ENCODE results near the gene ORAI2. TPM values are rescaled to one million over a fixed set of nuclear protein-coding genes. Genes with fewer than 3 reads are reported as not detected.
"Not testable (repeated sequence)": the region's sequence is repeated elsewhere in the genome, so short reads cannot be mapped to it uniquely, and the experiment has no call there.

ORAI2 gene
- total and polyA plus RNA-seq, 2 experiments from 2014 or later: 20.4 to 25.5 TPM

GRCh38 chr7:102454468-102454867 is 21.1 kb downstream of the ORAI2 start:
- H3K36me3 ChIP-seq: peaks cover 17% of the 10 kb centered on the region
- no peaks in the 10 kb centered on the region for H3K9me3 ChIP-seq (ENCODE audit: low read depth)
- DNase-seq (ENCODE audit: low read depth in 1 of 2, low spot score in 1 of 2): no peak
- no peaks in the 10 kb centered on the region for H3K27me3 ChIP-seq
- H3K4me3 ChIP-seq: no peak overlapping the region
- TF ChIP-seq, protein P1, sequence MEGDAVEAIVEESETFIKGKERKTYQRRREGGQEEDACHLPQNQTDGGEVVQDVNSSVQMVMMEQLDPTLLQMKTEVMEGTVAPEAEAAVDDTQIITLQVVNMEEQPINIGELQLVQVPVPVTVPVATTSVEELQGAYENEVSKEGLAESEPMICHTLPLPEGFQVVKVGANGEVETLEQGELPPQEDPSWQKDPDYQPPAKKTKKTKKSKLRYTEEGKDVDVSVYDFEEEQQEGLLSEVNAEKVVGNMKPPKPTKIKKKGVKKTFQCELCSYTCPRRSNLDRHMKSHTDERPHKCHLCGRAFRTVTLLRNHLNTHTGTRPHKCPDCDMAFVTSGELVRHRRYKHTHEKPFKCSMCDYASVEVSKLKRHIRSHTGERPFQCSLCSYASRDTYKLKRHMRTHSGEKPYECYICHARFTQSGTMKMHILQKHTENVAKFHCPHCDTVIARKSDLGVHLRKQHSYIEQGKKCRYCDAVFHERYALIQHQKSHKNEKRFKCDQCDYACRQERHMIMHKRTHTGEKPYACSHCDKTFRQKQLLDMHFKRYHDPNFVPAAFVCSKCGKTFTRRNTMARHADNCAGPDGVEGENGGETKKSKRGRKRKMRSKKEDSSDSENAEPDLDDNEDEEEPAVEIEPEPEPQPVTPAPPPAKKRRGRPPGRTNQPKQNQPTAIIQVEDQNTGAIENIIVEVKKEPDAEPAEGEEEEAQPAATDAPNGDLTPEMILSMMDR (IDR thresholded peaks at IDR 0.05; ENCODE audit: low read depth, low read length): no peak
- H3K27ac ChIP-seq: no peak overlapping the region
- H3K4me1 ChIP-seq (ENCODE audit: low read depth): no peaks in the 10 kb centered on the region

- H3K36me3 ChIP-seq: peaks cover 17% of the 10 kb centered on the region
- H3K27me3 ChIP-seq; H3K4me1 ChIP-seq (ENCODE audit: low read depth); H3K9me3 ChIP-seq (ENCODE audit: low read depth); H3K27ac ChIP-seq; H3K4me3 ChIP-seq; DNase-seq (ENCODE audit: low read depth in 1 of 2, low spot score in 1 of 2): not testable (repeated sequence)
Measured at GRCh38 chr7:102454932-102455331, 21.6 kb downstream of the ORAI2 start.

DNA sequence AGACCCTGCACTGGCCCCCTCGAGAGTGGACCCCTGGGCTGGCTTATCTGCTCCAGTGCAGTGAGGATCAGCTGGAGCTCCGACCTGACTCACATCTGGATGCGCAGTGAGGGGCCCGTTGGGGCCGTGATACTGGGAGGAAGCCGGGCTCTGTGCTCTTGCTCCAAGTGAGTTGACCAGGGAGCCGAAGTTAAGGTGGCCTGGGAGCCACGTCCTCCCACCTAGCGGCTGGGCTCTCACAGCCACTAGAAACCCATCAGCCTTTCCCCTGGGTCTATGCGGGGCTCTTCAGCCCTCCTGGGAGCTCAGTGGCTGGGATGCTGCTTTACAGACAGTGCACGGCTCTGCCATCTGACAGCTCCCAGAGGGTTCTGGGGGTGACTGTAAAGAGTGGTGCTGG is 22.2 kb downstream of the ORAI2 start:
- TF ChIP-seq, protein P1 (IDR thresholded peaks at IDR 0.05; ENCODE audit: low read depth, low read length): no peak
- H3K27ac ChIP-seq: no peak overlapping the region
- no peaks in the 10 kb centered on the region for H3K27me3 ChIP-seq
- peaks cover 17% of the 10 kb centered on the region for H3K36me3 ChIP-seq
- H3K9me3 ChIP-seq (ENCODE audit: low read depth): no peaks in the 10 kb centered on the region
- no peak for DNase-seq (ENCODE audit: low read depth in 1 of 2, low spot score in 1 of 2)
- H3K4me1 ChIP-seq (ENCODE audit: low read depth): no peaks in the 10 kb centered on the region
- no peak overlapping the region for H3K4me3 ChIP-seq

- Histone ChIP-seq H3K4me1 (ENCODE audit: low read depth) (no peaks in the 10 kb centered on the region), H3K27ac (no peak overlapping the region), H3K36me3 (peaks cover 17% of the 10 kb centered on the region), H3K27me3 (no peaks in the 10 kb centered on the region), H3K9me3 (ENCODE audit: low read depth) (no peaks in the 10 kb centered on the region), H3K4me3 (no peak overlapping the region)
- TF ChIP-seq, protein P1 (IDR thresholded peaks at IDR 0.05; ENCODE audit: low read depth, low read length): no peak
- no peak for DNase-seq (ENCODE audit: low read depth in 1 of 2, low spot score in 1 of 2)
Measured at GRCh38 chr7:102456327-102456726, 23.0 kb downstream of the ORAI2 start.

GRCh38 chr7:102457352-102457924 is 24.1 kb downstream of the ORAI2 start:
- TF ChIP-seq, protein P1 (IDR thresholded peaks at IDR 0.05; ENCODE audit: low read depth, low read length): no peak

GRCh38 chr7:102459221-102459844 is 26.0 kb downstream of the ORAI2 start:
- H3K27ac ChIP-seq: no peak overlapping the region
- H3K4me3 ChIP-seq: no peak overlapping the region
- no peaks in the 10 kb centered on the region for H3K27me3 ChIP-seq
- no peaks in the 10 kb centered on the region for H3K4me1 ChIP-seq (ENCODE audit: low read depth)
- peaks cover 17% of the 10 kb centered on the region for H3K36me3 ChIP-seq
- DNase-seq (ENCODE audit: low read depth in 1 of 2, low spot score in 1 of 2): no peak
- H3K9me3 ChIP-seq (ENCODE audit: low read depth): no peaks in the 10 kb centered on the region
- TF ChIP-seq, protein P1 (IDR thresholded peaks at IDR 0.05; ENCODE audit: low read depth, low read length): no peak

More at GRCh38 chr7:102457352-102457924, 24.1 kb downstream of the ORAI2 start:
- no peak overlapping the region for H3K27ac ChIP-seq
- H3K4me1 ChIP-seq (ENCODE audit: low read depth): no peaks in the 10 kb centered on the region
- no peak overlapping the region for H3K4me3 ChIP-seq
- H3K9me3 ChIP-seq (ENCODE audit: low read depth): no peaks in the 10 kb centered on the region
- no peaks in the 10 kb centered on the region for H3K27me3 ChIP-seq
- peaks cover 17% of the 10 kb centered on the region for H3K36me3 ChIP-seq
- no peak for DNase-seq (ENCODE audit: low read depth in 1 of 2, low spot score in 1 of 2)
